Natural killer cell (primary cell): ENCODE data around the gene MYLK. TPM values are rescaled to one million over a fixed set of nuclear protein-coding genes. Genes with fewer than 3 reads are reported as not detected.

Experiments used
- ATAC-seq, 3 donors: fragments of 150-1000 bp in 2 of 3; fragments of 200-7000 bp in 1 of 3; cut with Tn5 transposase; 1 replicate in 1 of 3; 2 replicates in 2 of 3; pipeline ENCODE4 v1.10.0; 2021; ENCODE audit warnings: mild to moderate bottlenecking in 2 of 3, moderate library complexity in 2 of 3
- DNase-seq, 2 donors: peaks; one replicate each; pipeline versions ENCODE4 v3.0.0 to v3.0.0-alpha.2; 2013 to 2021; ENCODE audit warnings: mixed read lengths in 1 of 2
- H3K27ac ChIP-seq: one replicate; pipeline ENCODE4 v1.5.1; 2013; ENCODE audit warnings: mild to moderate bottlenecking, low read length
- H3K27me3 ChIP-seq: one replicate; pipeline ENCODE4 v1.6.1; 2013; ENCODE audit warnings: low read length; ENCODE audit not compliant: control insufficient read depth, insufficient read depth
- H3K36me3 ChIP-seq: one replicate; pipeline ENCODE4 v1.6.1; 2013; ENCODE audit warnings: low read length; ENCODE audit not compliant: control insufficient read depth, insufficient read depth
- H3K4me1 ChIP-seq: one replicate; pipeline ENCODE4 v1.6.1; 2013; ENCODE audit warnings: low read length; ENCODE audit not compliant: control insufficient read depth, insufficient read depth
- H3K4me3 ChIP-seq: one replicate; pipeline ENCODE4 v1.5.1; 2013; ENCODE audit warnings: low read length
- H3K9me3 ChIP-seq: one replicate; pipeline ENCODE4 v1.6.1; 2013; ENCODE audit warnings: low read length; ENCODE audit not compliant: control insufficient read depth, insufficient read depth
- H3K27ac Mint-ChIP-seq, 2 donors: one replicate each; pipeline ENCODE4 v1.8.0; 2022; ENCODE audit warnings: mild to moderate bottlenecking in 2 of 2, mixed read lengths in 2 of 2, moderate library complexity in 1 of 2
- H3K27me3 Mint-ChIP-seq, 2 donors: one replicate each; pipeline ENCODE4 v1.8.0; 2022; ENCODE audit warnings: low read depth in 2 of 2, mixed read lengths in 2 of 2
- H3K36me3 Mint-ChIP-seq: one replicate; pipeline ENCODE4 v1.8.0; 2022; ENCODE audit warnings: mixed read lengths
- H3K4me1 Mint-ChIP-seq, 2 donors: one replicate each; pipeline ENCODE4 v1.8.0; 2022; ENCODE audit warnings: mixed read lengths in 2 of 2
- H3K4me3 Mint-ChIP-seq: one replicate; pipeline ENCODE4 v1.8.0; 2022; ENCODE audit warnings: mild to moderate bottlenecking, moderate library complexity, mixed read lengths
- H3K9me3 Mint-ChIP-seq, 2 donors: one replicate each; pipeline ENCODE4 v1.8.0; 2022; ENCODE audit warnings: mixed read lengths in 2 of 2
- WGBS: methylation state at CpG from one replicate; pipeline ENCODE4 v1.1.7; 2013; ENCODE audit warnings: missing lambda C conversion rate; ENCODE audit not compliant: insufficient coverage; 5-methylcytosine and 5-hydroxymethylcytosine counted together
- intact Hi-C: fragments of 100-400 bp; cut with micrococcal nuclease; formaldehyde crosslinking; loops from one replicate; pipeline ENCODE4 v1.14.2; 2022
- total RNA-seq, 4 donors: library from RNA; stranded (reverse); fragments of 120-200 nt in 1 of 4; gene quantifications; one replicate each; pipeline versions ENCODE4 v1.2.3 to v1.2.4, GENCODE V29; 2013 to 2022
- TF ChIP-seq, protein P1 (sequence below): fragments of 200-600 bp; IDR thresholded peaks from one replicate; pipeline ENCODE4 v1.8.0; 2022; ENCODE audit warnings: antibody characterized with exemption

Gene MYLK
- total RNA-seq, 3 donors from 2014 or later (not counting 1 experiment from before 2014, with no cell fraction given): 0.39 to 5.4 (median 3.4) TPM

DNA sequence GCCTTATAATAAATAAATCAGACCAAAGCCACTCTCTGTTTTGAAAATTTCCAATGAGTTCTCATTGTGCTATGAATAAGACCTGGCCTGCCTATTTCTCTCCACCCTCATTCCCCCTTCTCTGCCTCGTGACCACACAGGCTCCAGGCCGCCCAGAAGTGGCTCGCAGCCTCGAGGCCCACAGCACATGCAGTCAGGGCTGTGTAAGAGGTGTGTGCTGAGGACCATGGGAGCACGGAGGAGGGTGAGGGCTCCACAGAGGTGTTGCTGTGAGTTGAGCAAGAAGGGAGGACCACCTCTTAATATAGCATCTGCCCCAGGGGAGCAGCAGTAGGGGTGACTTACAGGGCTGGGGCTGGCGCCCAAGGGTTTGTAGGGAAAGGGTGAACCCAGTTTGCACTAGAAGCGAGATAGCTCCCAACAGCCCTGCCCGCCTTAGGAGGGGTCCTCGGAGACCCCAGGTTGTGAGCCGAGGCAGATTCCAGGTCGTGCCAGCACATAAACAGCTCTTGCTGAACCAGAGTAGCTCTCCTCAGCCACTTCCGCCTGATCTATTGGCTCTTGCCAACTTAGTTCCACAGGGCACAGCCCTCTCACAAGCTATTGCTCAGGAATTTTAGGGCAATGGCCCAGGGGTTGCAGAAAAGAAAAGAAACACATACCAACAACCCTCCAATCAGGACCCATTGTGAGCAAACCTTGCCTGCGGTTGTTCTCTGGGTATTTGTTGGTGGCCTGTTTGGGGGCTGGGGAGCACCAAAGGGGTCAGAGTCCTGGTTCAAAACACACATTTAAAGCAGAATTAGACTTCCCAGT, 117.7 kb downstream of the MYLK start:
- H3K4me3 ChIP-seq: no peak overlapping the region
- Mint-ChIP-seq H3K36me3 (no peaks in the 10 kb centered on the region), H3K9me3 (no peaks in the 10 kb centered on the region), H3K27me3 (peaks cover 0 to 11% of the 10 kb centered on the region in 2 donors), H3K4me3 (no peak overlapping the region), H3K4me1 (no peaks in the 10 kb centered on the region), H3K27ac (no peak overlapping the region)
- H3K9me3 ChIP-seq: no peaks in the 10 kb centered on the region
- DNase-seq (no peak), ATAC-seq (no peak)
- H3K4me1 ChIP-seq: no peaks in the 10 kb centered on the region
- H3K27ac ChIP-seq: no peak overlapping the region
- H3K36me3 ChIP-seq: no peaks in the 10 kb centered on the region
- TF ChIP-seq, protein P1, sequence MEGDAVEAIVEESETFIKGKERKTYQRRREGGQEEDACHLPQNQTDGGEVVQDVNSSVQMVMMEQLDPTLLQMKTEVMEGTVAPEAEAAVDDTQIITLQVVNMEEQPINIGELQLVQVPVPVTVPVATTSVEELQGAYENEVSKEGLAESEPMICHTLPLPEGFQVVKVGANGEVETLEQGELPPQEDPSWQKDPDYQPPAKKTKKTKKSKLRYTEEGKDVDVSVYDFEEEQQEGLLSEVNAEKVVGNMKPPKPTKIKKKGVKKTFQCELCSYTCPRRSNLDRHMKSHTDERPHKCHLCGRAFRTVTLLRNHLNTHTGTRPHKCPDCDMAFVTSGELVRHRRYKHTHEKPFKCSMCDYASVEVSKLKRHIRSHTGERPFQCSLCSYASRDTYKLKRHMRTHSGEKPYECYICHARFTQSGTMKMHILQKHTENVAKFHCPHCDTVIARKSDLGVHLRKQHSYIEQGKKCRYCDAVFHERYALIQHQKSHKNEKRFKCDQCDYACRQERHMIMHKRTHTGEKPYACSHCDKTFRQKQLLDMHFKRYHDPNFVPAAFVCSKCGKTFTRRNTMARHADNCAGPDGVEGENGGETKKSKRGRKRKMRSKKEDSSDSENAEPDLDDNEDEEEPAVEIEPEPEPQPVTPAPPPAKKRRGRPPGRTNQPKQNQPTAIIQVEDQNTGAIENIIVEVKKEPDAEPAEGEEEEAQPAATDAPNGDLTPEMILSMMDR: no peak
- H3K27me3 ChIP-seq: no peaks in the 10 kb centered on the region
- intact Hi-C loops: no loop called here
- 92% methylated on average over 13 of the region's 13 CpGs for WGBS

DNA sequence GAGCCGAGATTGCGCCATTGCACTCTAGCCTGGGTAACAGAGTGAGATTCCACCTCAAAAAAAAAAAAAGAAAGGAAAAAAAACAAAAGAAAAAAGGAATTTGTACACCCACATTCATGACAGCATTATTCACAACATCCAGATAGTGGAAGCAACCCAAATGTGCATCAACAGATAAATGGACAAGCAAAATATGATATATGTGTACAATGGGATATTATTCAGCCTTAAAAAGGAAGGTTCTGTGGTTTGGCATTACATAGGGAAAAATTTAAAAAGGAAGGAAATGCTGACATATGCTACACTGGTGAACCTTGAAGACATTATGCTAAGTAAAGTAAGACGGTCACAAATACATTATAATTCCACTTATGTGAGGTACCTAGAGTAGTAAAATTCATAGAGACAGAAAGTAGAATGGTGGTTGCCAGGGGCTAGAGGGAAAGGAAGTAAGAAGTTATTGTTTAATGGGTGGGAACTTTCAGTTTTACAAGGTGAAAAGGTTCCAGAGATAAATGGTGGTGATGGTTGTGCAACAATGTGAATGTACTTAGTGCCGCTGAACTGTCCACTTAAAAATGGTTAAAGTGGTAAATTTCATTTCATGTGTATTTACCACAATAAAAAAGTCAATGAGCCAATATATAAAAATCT, 118.5 kb downstream of the MYLK start:
- ATAC-seq (no peak), DNase-seq (no peak)
- H3K4me1 ChIP-seq: no peaks in the 10 kb centered on the region
- 100% methylated on average over 2 of the region's 4 CpGs for WGBS
- intact Hi-C loops: no loop called here
- Mint-ChIP-seq H3K9me3 (no peaks in the 10 kb centered on the region), H3K27me3 (peaks cover 0 to 3% of the 10 kb centered on the region in 2 donors), H3K4me1 (no peaks in the 10 kb centered on the region), H3K36me3 (no peaks in the 10 kb centered on the region), H3K27ac (no peak overlapping the region), H3K4me3 (no peak overlapping the region)
- no peak overlapping the region for H3K27ac ChIP-seq
- no peaks in the 10 kb centered on the region for H3K36me3 ChIP-seq
- no peaks in the 10 kb centered on the region for H3K9me3 ChIP-seq
- TF ChIP-seq, protein P1: no peak
- H3K4me3 ChIP-seq: no peak overlapping the region
- H3K27me3 ChIP-seq: no peaks in the 10 kb centered on the region

GRCh38 chr3:123764647-123765046, 119.5 kb downstream of the MYLK start:
- intact Hi-C loops: no loop called here
- TF ChIP-seq, protein P1: no peak
- Mint-ChIP-seq H3K4me3 (no peak overlapping the region), H3K9me3 (no peaks in the 10 kb centered on the region), H3K36me3 (no peaks in the 10 kb centered on the region), H3K4me1 (no peaks in the 10 kb centered on the region), H3K27me3 (no peaks in the 10 kb centered on the region), H3K27ac (no peak overlapping the region)
- Histone ChIP-seq H3K27ac (no peak overlapping the region), H3K4me1 (no peaks in the 10 kb centered on the region), H3K27me3 (no peaks in the 10 kb centered on the region), H3K9me3 (no peaks in the 10 kb centered on the region), H3K36me3 (no peaks in the 10 kb centered on the region), H3K4me3 (no peak overlapping the region)
- DNase-seq: no peak
- no peak for ATAC-seq
- 80% methylated on average over 7 of the region's 8 CpGs for WGBS
